IMR-90 (cell line): Measurements from ENCODE around the gene IL2RG. TPM values are rescaled to one million over a fixed set of nuclear protein-coding genes. Genes with fewer than 3 reads are reported as not detected.

Experiments used
- ATAC-seq: fragments of 200-7000 bp; cut with Tn5 transposase; 2 replicates; pipeline ENCODE4 v1.9.1; 2020; ENCODE audit warnings: low read depth, mild to moderate bottlenecking, moderate library complexity
- BruUV-seq: library from RNA; stranded (reverse); fragments of 400-500 nt; replicated peaks from 2 replicates; lab custom pipeline; 2021; lab: Mats Ljungman, UMichigan
- CTCF ChIA-PET: fragments of 300-600 bp; formaldehyde crosslinking; extraction: SDS; loops from one replicate; lab custom pipeline; 2021; ENCODE audit warnings: antibody characterized with exemption; lab: Yijun Ruan, JAX
- POLR2A ChIA-PET: fragments of 300-600 bp; sonication (Branson Sonifier 250); formaldehyde crosslinking; loops from one replicate; lab custom pipeline; 2022; ENCODE audit warnings: antibody characterized with exemption; ENCODE audit not compliant: unreplicated experiment; lab: Charles Lee
- DNase-seq: peaks from one replicate; pipeline ENCODE4 v3.0.0; 2013
- H2AFZ ChIP-seq: replicated peaks from 2 replicates; pipeline ENCODE3; 2013; ENCODE audit warnings: low read length, mild to moderate bottlenecking; ENCODE audit not compliant: poor library complexity
- H2AK5ac ChIP-seq: 2 replicates; pipeline ENCODE4 v1.6.1; 2013; ENCODE audit warnings: low read depth, low read length, inconsistent platforms
- H2AK9ac ChIP-seq: replicated peaks from 2 replicates; pipeline ENCODE3; 2013; ENCODE audit warnings: mild to moderate bottlenecking, low read depth, low read length, moderate library complexity; ENCODE audit not compliant: poor library complexity
- H2BK120ac ChIP-seq: 2 replicates; pipeline ENCODE4 v1.6.1; 2013; ENCODE audit warnings: low read depth, low read length, inconsistent platforms
- H2BK15ac ChIP-seq: 3 replicates; pipeline ENCODE4 v1.6.1; 2013; ENCODE audit warnings: low read depth, low read length, inconsistent platforms
- H2BK20ac ChIP-seq: 2 replicates; pipeline ENCODE4 v1.6.1; 2013; ENCODE audit warnings: low read depth, mild to moderate bottlenecking, inconsistent platforms, low read length, moderate library complexity
- H2BK5ac ChIP-seq: 2 replicates; pipeline ENCODE4 v1.6.1; 2013; ENCODE audit warnings: mild to moderate bottlenecking, low read depth, low read length, inconsistent platforms; ENCODE audit not compliant: poor library complexity, severe bottlenecking
- H3K14ac ChIP-seq: replicated peaks from 2 replicates; pipeline ENCODE4 v1.6.1; 2013; ENCODE audit warnings: low read depth, low read length, inconsistent platforms
- H3K18ac ChIP-seq: 2 replicates; pipeline ENCODE4 v1.6.1; 2013; ENCODE audit warnings: low read depth, low read length, control low read depth
- H3K23ac ChIP-seq: 2 replicates; pipeline ENCODE4 v1.6.1; 2013; ENCODE audit warnings: low read depth, low read length, inconsistent platforms
- H3K27ac ChIP-seq: 2 replicates; pipeline ENCODE4 v1.5.1; 2013; ENCODE audit warnings: mild to moderate bottlenecking, control low read depth, low read length; ENCODE audit not compliant: insufficient read depth
- H3K27me3 ChIP-seq: 2 replicates; pipeline ENCODE4 v1.6.1; 2013; ENCODE audit warnings: low read length; ENCODE audit not compliant: control insufficient read depth, insufficient read depth
- H3K36me3 ChIP-seq: 2 replicates; pipeline ENCODE4 v1.6.1; 2013; ENCODE audit warnings: low read length, mixed read lengths; ENCODE audit not compliant: control insufficient read depth, insufficient read depth
- H3K4ac ChIP-seq: 2 replicates; pipeline ENCODE4 v1.6.1; 2013; ENCODE audit warnings: low read depth, low read length, inconsistent platforms
- H3K4me1 ChIP-seq: 2 replicates; pipeline ENCODE4 v1.6.1; 2013; ENCODE audit warnings: low read length, mixed read lengths; ENCODE audit not compliant: control insufficient read depth, insufficient read depth
- H3K4me2 ChIP-seq: 2 replicates; pipeline ENCODE4 v1.6.1; 2013; ENCODE audit warnings: low read depth, mild to moderate bottlenecking, control low read depth, low read length, moderate library complexity
- H3K4me3 ChIP-seq: 2 replicates; pipeline ENCODE4 v1.5.1; 2013; ENCODE audit warnings: low read depth, mild to moderate bottlenecking, control low read depth, low read length, moderate library complexity; ENCODE audit not compliant: insufficient read depth
- H3K56ac ChIP-seq: 2 replicates; pipeline ENCODE4 v1.6.1; 2013; ENCODE audit warnings: low read length, inconsistent platforms; ENCODE audit not compliant: insufficient read depth; ENCODE audit errors: extremely low read depth
- H3K79me1 ChIP-seq, 2 experiments: 2 replicates each; pipeline ENCODE4 v1.6.1; 2013; ENCODE audit warnings: low read length in 2 of 2, inconsistent platforms in 1 of 2, low read depth in 1 of 2
- H3K9ac ChIP-seq: 2 replicates; pipeline ENCODE4 v1.6.1; 2013; ENCODE audit warnings: low read depth, low read length, control low read depth
- H3K9me1 ChIP-seq: 2 replicates; pipeline ENCODE4 v1.6.1; 2013; ENCODE audit warnings: low read length, inconsistent platforms; ENCODE audit not compliant: insufficient read depth
- H3K9me3 ChIP-seq: 2 replicates; pipeline ENCODE4 v1.6.1; 2013; ENCODE audit warnings: low read length; ENCODE audit not compliant: control insufficient read depth, insufficient read depth
- H4K20me1 ChIP-seq: 2 replicates; pipeline ENCODE4 v1.6.1; 2013; ENCODE audit warnings: low read length, inconsistent platforms; ENCODE audit not compliant: insufficient read depth
- H4K5ac ChIP-seq: 2 replicates; pipeline ENCODE4 v1.6.1; 2013; ENCODE audit warnings: mild to moderate bottlenecking, low read depth, low read length, control low read depth
- H4K8ac ChIP-seq, 2 experiments: 2 replicates each; pipeline ENCODE4 v1.6.1; 2013; ENCODE audit warnings: low read depth in 2 of 2, low read length in 2 of 2, control low read depth in 1 of 2, inconsistent platforms in 1 of 2
- H4K91ac ChIP-seq: 2 replicates; pipeline ENCODE4 v1.6.1; 2013; ENCODE audit warnings: low read depth, low read length, inconsistent platforms; ENCODE audit not compliant: insufficient read depth
- BHLHE40 ChIP-seq: fragments of 150-350 bp; IDR thresholded peaks from 2 replicates; pipeline ENCODE4 v1.6.1; 2016; ENCODE audit warnings: mild to moderate bottlenecking, low read depth, low read length
- CEBPB ChIP-seq: IDR thresholded peaks from 2 replicates; pipeline ENCODE4 v1.6.1; 2012; ENCODE audit warnings: low read depth, low read length, improper control_type of control experiment
- CHD1 ChIP-seq: IDR thresholded peaks from 2 replicates; pipeline ENCODE4 v1.6.1; 2012; ENCODE audit warnings: low read depth, low read length, improper control_type of control experiment
- CTCF ChIP-seq: conservative IDR thresholded peaks from 2 replicates; pipeline ENCODE4 v1.5.1; 2012; ENCODE audit warnings: mild to moderate bottlenecking, low read depth, low read length, improper control_type of control experiment
- FOS ChIP-seq: fragments of 150-350 bp; IDR thresholded peaks from 2 replicates; pipeline ENCODE4 v1.6.1; 2016; ENCODE audit warnings: low read depth, low read length
- MAFK ChIP-seq: IDR thresholded peaks from 2 replicates; pipeline ENCODE4 v1.6.1; 2012; ENCODE audit warnings: low read depth, low read length, improper control_type of control experiment
- MAZ ChIP-seq: IDR thresholded peaks from 2 replicates; pipeline ENCODE4 v1.6.1; 2012; ENCODE audit warnings: low read depth, mild to moderate bottlenecking, low read length, improper control_type of control experiment, moderate library complexity, borderline replicate concordance
- MXI1 ChIP-seq: IDR thresholded peaks from 2 replicates; pipeline ENCODE4 v1.6.1; 2012; ENCODE audit warnings: low read depth, mild to moderate bottlenecking, low read length, moderate library complexity, borderline replicate concordance
- NFE2L2 ChIP-seq: fragments of 150-350 bp; IDR thresholded peaks from 2 replicates; pipeline ENCODE4 v1.6.1; 2016; ENCODE audit warnings: low read depth, mild to moderate bottlenecking, low read length
- POLR2A ChIP-seq: IDR thresholded peaks from 2 replicates; pipeline ENCODE4 v1.6.1; 2012; ENCODE audit warnings: mild to moderate bottlenecking, low read depth, low read length
- RAD21 ChIP-seq: IDR thresholded peaks from 2 replicates; pipeline ENCODE4 v1.6.1; 2012; ENCODE audit warnings: low read length, improper control_type of control experiment
- RCOR1 ChIP-seq: IDR thresholded peaks from 2 replicates; pipeline ENCODE4 v1.6.1; 2012; ENCODE audit warnings: mild to moderate bottlenecking, low read length, improper control_type of control experiment; ENCODE audit not compliant: insufficient replicate concordance
- RFX5 ChIP-seq: IDR thresholded peaks from 2 replicates; pipeline ENCODE4 v1.8.0; 2012; ENCODE audit warnings: low read depth, mild to moderate bottlenecking, low read length, moderate library complexity
- SMC3 ChIP-seq: fragments of 150-350 bp; IDR thresholded peaks from 2 replicates; pipeline ENCODE4 v1.6.1; 2016; ENCODE audit warnings: low read depth, mild to moderate bottlenecking, antibody characterized with exemption, low read length, moderate library complexity
- USF2 ChIP-seq: fragments of 150-350 bp; IDR thresholded peaks from 2 replicates; pipeline ENCODE4 v1.6.1; 2017; ENCODE audit warnings: mild to moderate bottlenecking, antibody characterized with exemption, low read length, low read depth
- WGBS, 2 experiments: methylation state at CpG; one replicate each; pipeline versions ENCODE4 v1.1.5 to v1.1.7; 2013; ENCODE audit warnings: missing lambda C conversion rate in 2 of 2; ENCODE audit not compliant: insufficient read length in 1 of 2; ENCODE audit errors: extremely low coverage in 2 of 2; 5-methylcytosine and 5-hydroxymethylcytosine counted together
- dilution Hi-C: fragments of 300-500 bp; cut with HindIII; formaldehyde crosslinking; loops from one replicate; pipeline ENCODE4 v1.14.3; 2018; ENCODE audit warnings: low sequenced_read_pairs; ENCODE audit not compliant: unreplicated experiment
- in situ Hi-C: fragments of 300-500 bp; cut with MboI; formaldehyde crosslinking; loops from 3 replicates; pipeline ENCODE4 v1.14.3; 2019; ENCODE audit warnings: low sequenced_read_pairs, inconsistent platforms, mixed read lengths
- intact Hi-C: fragments of 100-400 bp; cut with micrococcal nuclease; formaldehyde crosslinking; loops from 2 replicates; pipeline ENCODE4 v1.10.0; 2022
- polyA plus RNA-seq, 3 experiments: library from polyadenylated mRNA; depleted of rRNA; stranded (reverse); fragments of >200 nt; gene quantifications; 2 replicates each; pipeline ENCODE4 v1.2.3, GENCODE V29; 2012; ENCODE audit warnings: low replicate concordance in 1 of 3
- total RNA-seq: library from RNA; depleted of rRNA; stranded (reverse); fragments of >200 nt; gene quantifications from 2 replicates; pipeline ENCODE4 v1.2.3, GENCODE V29; 2012
- TF ChIP-seq, protein P1 (sequence below): fragments of 150-350 bp; IDR thresholded peaks from 2 replicates; pipeline ENCODE4 v1.6.1; 2016; ENCODE audit warnings: low read depth, mild to moderate bottlenecking, low read length, moderate library complexity, borderline replicate concordance

IL2RG gene
- total and polyA plus RNA-seq, 2 of the 4 experiments (the other 2 are of a cell fraction), result not detected

GRCh38 chrX:71067089-71067488, 44.3 kb downstream of the IL2RG start:
- no peak overlapping the region for H4K5ac ChIP-seq
- peak overlapping the region; percentile 86 for H3K14ac ChIP-seq
- peak overlapping the region; percentile 86 for H2BK5ac ChIP-seq
- H3K9me1 ChIP-seq, result no peaks in the 10 kb centered on the region
- dilution Hi-C loops (no loop called here), in situ Hi-C loops (no loop called here), intact Hi-C loops (loop anchor here (5.0 kb wide), 1 partner anchor 60 kb away; no protein-coding TSS in a partner anchor)
- no peak overlapping the region for H2BK15ac ChIP-seq
- ATAC-seq, result no peak
- H3K9me3 ChIP-seq, result no peaks in the 10 kb centered on the region
- no peaks in the 10 kb centered on the region for H4K20me1 ChIP-seq
- H3K36me3 ChIP-seq, result peaks cover 2% of the 10 kb centered on the region; the same call in 1 of the 2 replicates
- H3K27ac ChIP-seq, result peak overlapping the region; percentile 91
- H4K8ac ChIP-seq, result peak overlapping the region; percentile 88 to 89; a peak in 2 of 4 replicates
- peak overlapping the region; percentile 85 for H3K4me3 ChIP-seq
- peak overlapping the region; percentile 75 for H3K9ac ChIP-seq
- peak overlapping the region; percentile 63; the same call in 1 of the 2 replicates for H3K56ac ChIP-seq
- H3K4me1 ChIP-seq, result no peaks in the 10 kb centered on the region
- ChIA-PET CTCF (interaction anchor here (0.6 kb wide), 1 partner anchor 36 kb away, joined by 3 read pairs; no protein-coding TSS in a partner anchor), POLR2A (no interaction called here)
- TF ChIP-seq, protein P1, sequence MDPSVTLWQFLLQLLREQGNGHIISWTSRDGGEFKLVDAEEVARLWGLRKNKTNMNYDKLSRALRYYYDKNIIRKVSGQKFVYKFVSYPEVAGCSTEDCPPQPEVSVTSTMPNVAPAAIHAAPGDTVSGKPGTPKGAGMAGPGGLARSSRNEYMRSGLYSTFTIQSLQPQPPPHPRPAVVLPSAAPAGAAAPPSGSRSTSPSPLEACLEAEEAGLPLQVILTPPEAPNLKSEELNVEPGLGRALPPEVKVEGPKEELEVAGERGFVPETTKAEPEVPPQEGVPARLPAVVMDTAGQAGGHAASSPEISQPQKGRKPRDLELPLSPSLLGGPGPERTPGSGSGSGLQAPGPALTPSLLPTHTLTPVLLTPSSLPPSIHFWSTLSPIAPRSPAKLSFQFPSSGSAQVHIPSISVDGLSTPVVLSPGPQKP, result no peak
- TF ChIP-seq BHLHE40, result no peak
- TF ChIP-seq CTCF, result no peak
- no peak for TF ChIP-seq SMC3
- no peak for TF ChIP-seq MXI1
- no peak for TF ChIP-seq MAFK
- no peak for TF ChIP-seq RAD21
- no peak for TF ChIP-seq CHD1
- TF ChIP-seq CEBPB, result no peak
- TF ChIP-seq USF2, result no peak
- no peak for TF ChIP-seq POLR2A
- TF ChIP-seq RCOR1, result no peak
- TF ChIP-seq NFE2L2, result no peak
- no peak for TF ChIP-seq FOS
- no peak for TF ChIP-seq MAZ
- no peak for TF ChIP-seq RFX5
- no peaks in the 10 kb centered on the region for H3K79me1 ChIP-seq
- BruUV-seq, result no TSS peak
- H2BK120ac ChIP-seq, result no peak overlapping the region
- peak overlapping the region; percentile 52 for H3K4ac ChIP-seq
- peak overlapping the region; percentile 66 for H2AK9ac ChIP-seq
- no CpG with 5 or more reads among the region's 2 CpGs for WGBS, 2 experiments
- no peaks in the 10 kb centered on the region for H3K27me3 ChIP-seq
- H3K23ac ChIP-seq, result peak overlapping the region; percentile 88
- H3K18ac ChIP-seq, result no peak overlapping the region
- H2AFZ ChIP-seq, result no peak overlapping the region
- H2BK20ac ChIP-seq, result no peak overlapping the region
- peak overlapping the region; percentile 10; the same call in 1 of the 2 replicates for H2AK5ac ChIP-seq
- no peak for DNase-seq
- peak overlapping the region; percentile 53; the same call in 1 of the 2 replicates for H4K91ac ChIP-seq
- peak overlapping the region; percentile 66 for H3K4me2 ChIP-seq
